GM23248 (cell line): ENCODE measurements around the gene RPS29.

Source experiments
- EZH2 ChIP-seq: fragments of 200-600 bp; sonication (generic); IDR thresholded peaks from 2 replicates; pipeline ENCODE4 v1.6.1; 2018; ENCODE audit warnings: antibody characterized with exemption, mild to moderate bottlenecking; ENCODE audit not compliant: insufficient read depth, poor library complexity, severe bottlenecking
- EZH2phosphoT487 ChIP-seq: fragments of 200-600 bp; sonication (generic); IDR thresholded peaks from 2 replicates; pipeline ENCODE4 v1.6.1; 2018; ENCODE audit warnings: antibody characterized with exemption, moderate library complexity, mild to moderate bottlenecking, low read depth; ENCODE audit not compliant: insufficient read depth

- no peak for TF ChIP-seq EZH2phosphoT487
- TF ChIP-seq EZH2, result no peak
These were observed 40.5 kb downstream of the RPS29 start for GRCh38 chr14:49545716-49546115.
